Measurements from ENCODE around the gene DEPDC1B.
"Not testable (repeated sequence)": the region's sequence is repeated elsewhere in the genome, so short reads cannot be mapped to it uniquely, and the experiment has no call there.

Gene DEPDC1B

GRCh38 chr5:60712950-60713349 is 13.0 kb upstream of the DEPDC1B start:
- H3K4me3 ChIP-seq (ENCODE audit: low read length): no peak overlapping the region
- TF ChIP-seq ZNF274 (IDR thresholded peaks at IDR 0.05; ENCODE audit: low read depth, low read length): no peak

- H3K4me3 ChIP-seq (ENCODE audit: low read length): not testable (repeated sequence)
Observed at GRCh38 chr5:60711892-60712291, 11.9 kb upstream of the DEPDC1B start.

GRCh38 chr5:60710362-60710761 is 10.4 kb upstream of the DEPDC1B start:
- no peak for TF ChIP-seq ZNF274 (IDR thresholded peaks at IDR 0.05; ENCODE audit: low read depth, low read length)

GRCh38 chr5:60705144-60705543 is 5.2 kb upstream of the DEPDC1B start:
- TF ChIP-seq ZNF274 (IDR thresholded peaks at IDR 0.05; ENCODE audit: low read depth, low read length): no peak
- no peak overlapping the region for H3K4me3 ChIP-seq (ENCODE audit: low read length)

More at GRCh38 chr5:60710362-60710761, 10.4 kb upstream of the DEPDC1B start:
- H3K4me3 ChIP-seq (ENCODE audit: low read length): no peak overlapping the region

- H3K4me3 ChIP-seq (ENCODE audit: low read length): no peak overlapping the region
- no peak for TF ChIP-seq ZNF274 (IDR thresholded peaks at IDR 0.05; ENCODE audit: low read depth, low read length)
Observed at GRCh38 chr5:60703944-60704343, 4.0 kb upstream of the DEPDC1B start.

GRCh38 chr5:60701321-60701968 is 1.5 kb upstream of the DEPDC1B start:
- H3K4me3 ChIP-seq (ENCODE audit: low read length): no peak overlapping the region
- no peak for TF ChIP-seq ZNF274 (IDR thresholded peaks at IDR 0.05; ENCODE audit: low read depth, low read length)

- TF ChIP-seq ZNF274 (IDR thresholded peaks at IDR 0.05; ENCODE audit: low read depth, low read length): no peak
- H3K4me3 ChIP-seq (ENCODE audit: low read length): peak overlapping the region; percentile 93
Observed at GRCh38 chr5:60700416-60700757, 421 bp upstream of the DEPDC1B start.

- no peak for TF ChIP-seq ZNF274 (IDR thresholded peaks at IDR 0.05; ENCODE audit: low read depth, low read length)
- H3K4me3 ChIP-seq (ENCODE audit: low read length): peak overlapping the region; percentile 93
Observed at GRCh38 chr5:60699288-60699608, 718 bp downstream of the DEPDC1B start.

- TF ChIP-seq ZNF274 (IDR thresholded peaks at IDR 0.05; ENCODE audit: low read depth, low read length): no peak
- H3K4me3 ChIP-seq (ENCODE audit: low read length): peak overlapping the region; percentile 29; the same call in 1 of the 2 replicates
Observed at GRCh38 chr5:60698336-60698735, 1.6 kb downstream of the DEPDC1B start.

GRCh38 chr5:60690326-60690725 is 9.6 kb downstream of the DEPDC1B start:
- no peak for TF ChIP-seq ZNF274 (IDR thresholded peaks at IDR 0.05; ENCODE audit: low read depth, low read length)
- no peak overlapping the region for H3K4me3 ChIP-seq (ENCODE audit: low read length)

- H3K4me3 ChIP-seq (ENCODE audit: low read length): no peak overlapping the region
- no peak for TF ChIP-seq ZNF274 (IDR thresholded peaks at IDR 0.05; ENCODE audit: low read depth, low read length)
Observed at GRCh38 chr5:60688980-60689379, 11.0 kb downstream of the DEPDC1B start.

GRCh38 chr5:60687927-60688720 is 11.8 kb downstream of the DEPDC1B start:
- no peak for TF ChIP-seq ZNF274 (IDR thresholded peaks at IDR 0.05; ENCODE audit: low read depth, low read length)
- no peak overlapping the region for H3K4me3 ChIP-seq (ENCODE audit: low read length)

GRCh38 chr5:60686157-60686556 is 13.8 kb downstream of the DEPDC1B start:
- no peak for TF ChIP-seq ZNF274 (IDR thresholded peaks at IDR 0.05; ENCODE audit: low read depth, low read length)
- no peak overlapping the region for H3K4me3 ChIP-seq (ENCODE audit: low read length)

- H3K4me3 ChIP-seq (ENCODE audit: low read length): no peak overlapping the region
- TF ChIP-seq ZNF274 (IDR thresholded peaks at IDR 0.05; ENCODE audit: low read depth, low read length): no peak
Observed at GRCh38 chr5:60685700-60686099, 14.3 kb downstream of the DEPDC1B start.

- no peak for TF ChIP-seq ZNF274 (IDR thresholded peaks at IDR 0.05; ENCODE audit: low read depth, low read length)
- H3K4me3 ChIP-seq (ENCODE audit: low read length): no peak overlapping the region
Observed at GRCh38 chr5:60685028-60685427, 14.9 kb downstream of the DEPDC1B start.

GRCh38 chr5:60682007-60682406 is 18.0 kb downstream of the DEPDC1B start:
- not testable (repeated sequence) for H3K4me3 ChIP-seq (ENCODE audit: low read length)
